HG03159 (cell line): Measurements from ENCODE around the gene CDC5L.
A peak's percentile ranks its signal among the peaks of the same experiment; 100 is the strongest.

Source experiments
- ATAC-seq: cut with Tn5 transposase; IDR thresholded peaks from one replicate; pipeline ENCODE4 v1.9.1; 2021; ENCODE audit warnings: mild to moderate bottlenecking, moderate library complexity; ENCODE audit not compliant: unreplicated experiment

CDC5L gene

GRCh38 chr6:44373051-44373450, 14.5 kb upstream of the CDC5L start:
- ATAC-seq, result no peak

GRCh38 chr6:44373787-44374186, 13.7 kb upstream of the CDC5L start:
- ATAC-seq, result no peak

GRCh38 chr6:44375071-44375470, 12.4 kb upstream of the CDC5L start:
- ATAC-seq, result no peak

- ATAC-seq, result no peak
Measured at GRCh38 chr6:44377484-44377883, 10.0 kb upstream of the CDC5L start.

- no peak for ATAC-seq
Measured at GRCh38 chr6:44377971-44378370, 9.5 kb upstream of the CDC5L start.

GRCh38 chr6:44381739-44382138, 5.8 kb upstream of the CDC5L start:
- no peak for ATAC-seq

- no peak for ATAC-seq
Measured at GRCh38 chr6:44386364-44386928, 1.1 kb upstream of the CDC5L start.

- peak; percentile 10 for ATAC-seq
Measured at GRCh38 chr6:44386929-44387345, 569 bp upstream of the CDC5L start.

GRCh38 chr6:44388135-44388487, 605 bp downstream of the CDC5L start:
- no peak for ATAC-seq

- ATAC-seq, result no peak
Measured at GRCh38 chr6:44388887-44389286, 1.4 kb downstream of the CDC5L start.

- no peak for ATAC-seq
Measured at GRCh38 chr6:44390158-44390683, 2.7 kb downstream of the CDC5L start.

- no peak for ATAC-seq
Measured at GRCh38 chr6:44395501-44395900, 8.0 kb downstream of the CDC5L start.

GRCh38 chr6:44396968-44397367, 9.5 kb downstream of the CDC5L start:
- no peak for ATAC-seq

- ATAC-seq, result no peak
Measured at GRCh38 chr6:44397424-44398164, 10.1 kb downstream of the CDC5L start.

GRCh38 chr6:44399991-44400390, 12.5 kb downstream of the CDC5L start:
- ATAC-seq, result no peak

- ATAC-seq, result no peak
Measured at GRCh38 chr6:44400572-44400971, 13.1 kb downstream of the CDC5L start.

- no peak for ATAC-seq
Measured at GRCh38 chr6:44401138-44401537, 13.6 kb downstream of the CDC5L start.

- no peak for ATAC-seq
Measured at GRCh38 chr6:44404022-44404714, 16.7 kb downstream of the CDC5L start.

GRCh38 chr6:44404715-44405099, 17.2 kb downstream of the CDC5L start:
- no peak for ATAC-seq

GRCh38 chr6:44407951-44408670, 20.6 kb downstream of the CDC5L start:
- ATAC-seq, result no peak

GRCh38 chr6:44409207-44409794, 21.8 kb downstream of the CDC5L start:
- no peak for ATAC-seq
